GM12878 (cell line): Measurements from ENCODE around the gene GABRR3. TPM values are rescaled to one million over a fixed set of nuclear protein-coding genes. Genes with fewer than 3 reads are reported as not detected.
A peak's percentile ranks its signal among the peaks of the same experiment; 100 is the strongest.

ENCODE experiments used
- ATAC-seq: fragments of 200-7000 bp; cut with Tn5 transposase; 3 replicates; pipeline ENCODE4 v1.9.1; 2020; ENCODE audit warnings: mild to moderate bottlenecking, moderate library complexity
- BruUV-seq: library from RNA; stranded (reverse); fragments of 400-500 nt; replicated peaks from 2 replicates; lab custom pipeline; 2021; lab: Mats Ljungman, UMichigan
- CTCF ChIA-PET: fragments of 300-600 bp; sonication (Branson Sonifier 250); formaldehyde crosslinking; extraction: SDS; loops from one replicate; lab custom pipeline; 2021; ENCODE audit warnings: inconsistent platforms; lab: Yijun Ruan, JAX
- POLR2A ChIA-PET: fragments of 350-600 bp; formaldehyde crosslinking; extraction: SDS; loops from one replicate; lab custom pipeline; 2021; ENCODE audit warnings: inconsistent platforms; lab: Charles Lee
- RAD21 ChIA-PET: fragments of 300-600 bp; sonication (Branson Sonifier 250); formaldehyde crosslinking; loops from one replicate; lab custom pipeline; 2023; ENCODE audit warnings: antibody characterized with exemption; ENCODE audit not compliant: unreplicated experiment; lab: Charles Lee
- SMC1A ChIA-PET: fragments of 300-600 bp; sonication (Branson Sonifier 250); formaldehyde crosslinking; loops from one replicate; lab custom pipeline; 2023; ENCODE audit not compliant: unreplicated experiment, uncharacterized antibody; lab: Charles Lee
- DNase-seq: peaks from one replicate; pipeline ENCODE4 v3.0.0-alpha.2; 2011; ENCODE audit warnings: low read depth, low spot score
- FAIRE-seq: peaks from 3 replicates; lab custom pipeline; 2011; peaks lifted over from hg19 to GRCh38; lab: Jason Lieb, UNC
- H2AFZ ChIP-seq: 2 replicates; pipeline ENCODE4 v1.6.0; 2011; ENCODE audit warnings: low read depth, low read length, control low read depth; ENCODE audit not compliant: control insufficient read depth
- H3K27ac ChIP-seq: 2 replicates; pipeline ENCODE4 v1.5.1; 2011; ENCODE audit warnings: control low read depth; ENCODE audit not compliant: control insufficient read depth, insufficient read depth
- H3K27me3 ChIP-seq, 2 experiments: replicated peaks in 1 of 2; 2 replicates each; pipeline versions ENCODE4 v1.6.0 to v1.6.1; 2011; ENCODE audit warnings: low read length in 1 of 2; ENCODE audit not compliant: control insufficient read depth in 2 of 2, insufficient read depth in 2 of 2
- H3K36me3 ChIP-seq, 2 experiments: 2 replicates each; pipeline ENCODE4 v1.5.1; 2011; ENCODE audit warnings: low read length in 1 of 2; ENCODE audit not compliant: control insufficient read depth in 2 of 2, insufficient read depth in 2 of 2
- H3K4me1 ChIP-seq: 2 replicates; pipeline ENCODE4 v1.6.1; 2011; ENCODE audit warnings: mild to moderate bottlenecking, low read length, moderate library complexity, mixed read lengths; ENCODE audit not compliant: control insufficient read depth, insufficient read depth
- H3K4me2 ChIP-seq: 2 replicates; pipeline ENCODE4 v1.6.0; 2011; ENCODE audit warnings: control low read depth; ENCODE audit not compliant: control insufficient read depth, insufficient read depth
- H3K4me3 ChIP-seq: fragments of 200-600 bp; sonication (generic); 2 replicates; pipeline ENCODE4 v1.5.1; 2016
- H3K79me2 ChIP-seq: 2 replicates; pipeline ENCODE4 v1.6.0; 2011; ENCODE audit warnings: low read length; ENCODE audit not compliant: control insufficient read depth, insufficient read depth
- H3K9ac ChIP-seq: 2 replicates; pipeline ENCODE4 v1.8.0; 2011; ENCODE audit warnings: low read length, control low read depth, mixed read lengths; ENCODE audit not compliant: control insufficient read depth, insufficient read depth
- H3K9me3 ChIP-seq: replicated peaks from 3 replicates; pipeline ENCODE4 v1.5.1; 2011; ENCODE audit warnings: mild to moderate bottlenecking, low read length; ENCODE audit not compliant: control insufficient read depth, insufficient read depth
- H4K20me1 ChIP-seq: 2 replicates; pipeline ENCODE4 v1.6.0; 2011; ENCODE audit not compliant: control insufficient read depth, insufficient read depth
- CBFB ChIP-seq: IDR thresholded peaks from 2 replicates; pipeline ENCODE4 v1.6.1; 2016; ENCODE audit warnings: antibody characterized with exemption, low read depth
- CHD1 ChIP-seq: IDR thresholded peaks from 2 replicates; pipeline ENCODE4 v1.6.1; 2012; ENCODE audit warnings: low read depth, low read length, improper control_type of control experiment
- CREB1 ChIP-seq: IDR thresholded peaks from 2 replicates; pipeline ENCODE4 v1.6.1; 2012; ENCODE audit warnings: low read depth, mild to moderate bottlenecking, inconsistent platforms
- CTCF ChIP-seq, 3 experiments: IDR thresholded peaks in 2 of 3; conservative IDR thresholded peaks in 1 of 3; 2 replicates each; pipeline ENCODE4 v1.5.1; 2011; ENCODE audit warnings: low read depth in 3 of 3, low read length in 3 of 3, mild to moderate bottlenecking in 3 of 3, control low read depth in 2 of 3, moderate library complexity in 2 of 3, inconsistent platforms in 1 of 3, mixed read lengths in 1 of 3; ENCODE audit not compliant: control insufficient read depth in 2 of 3, insufficient read depth in 1 of 3; ENCODE audit errors: extremely low read depth in 1 of 3
- HDGF ChIP-seq: fragments of 450-650 bp; IDR thresholded peaks from 2 replicates; pipeline ENCODE4 v1.6.1; 2016; ENCODE audit warnings: antibody characterized with exemption
- MLLT1 ChIP-seq: fragments of 450-650 bp; IDR thresholded peaks from 2 replicates; pipeline ENCODE4 v1.6.1; 2016; ENCODE audit warnings: mild to moderate bottlenecking
- MTA2 ChIP-seq: fragments of 450-650 bp; IDR thresholded peaks from 2 replicates; pipeline ENCODE4 v1.6.1; 2016; ENCODE audit warnings: low read depth, mild to moderate bottlenecking, moderate library complexity
- NBN ChIP-seq: fragments of 450-650 bp; IDR thresholded peaks from 2 replicates; pipeline ENCODE4 v1.6.1; 2016
- NFIC ChIP-seq: IDR thresholded peaks from 2 replicates; pipeline ENCODE4 v1.6.1; 2012; ENCODE audit warnings: low read depth, mild to moderate bottlenecking, inconsistent platforms, low read length, moderate library complexity
- RB1 ChIP-seq: fragments of 450-650 bp; formaldehyde crosslinking; IDR thresholded peaks from 2 replicates; pipeline ENCODE4 v1.6.1; 2017; ENCODE audit warnings: mild to moderate bottlenecking, borderline replicate concordance
- RBBP5 ChIP-seq: fragments of 200-600 bp; sonication (generic); conservative IDR thresholded peaks from 2 replicates; pipeline ENCODE4 v1.6.1; 2016
- SKIL ChIP-seq: fragments of 450-650 bp; IDR thresholded peaks from 2 replicates; pipeline ENCODE4 v1.6.1; 2017; ENCODE audit warnings: mild to moderate bottlenecking, low read depth, inconsistent platforms; ENCODE audit not compliant: poor library complexity, severe bottlenecking
- SMARCA5 ChIP-seq: fragments of 450-650 bp; IDR thresholded peaks from 2 replicates; pipeline ENCODE4 v1.6.1; 2017; ENCODE audit warnings: mild to moderate bottlenecking
- TBL1XR1 ChIP-seq: IDR thresholded peaks from 2 replicates; pipeline ENCODE4 v1.6.1; 2012; ENCODE audit warnings: low read depth, low read length, improper control_type of control experiment
- TCF7 ChIP-seq: IDR thresholded peaks from 2 replicates; pipeline ENCODE4 v1.6.1; 2014; ENCODE audit warnings: antibody characterized with exemption, borderline replicate concordance
- YY1 ChIP-seq: IDR thresholded peaks from 2 replicates; pipeline ENCODE4 v1.6.1; 2011; ENCODE audit warnings: low read depth, mild to moderate bottlenecking, low read length
- WGBS: methylation state at CpG from one replicate; pipeline ENCODE4 v1.1.6; 2016; ENCODE audit warnings: low lambda C conversion rate; ENCODE audit not compliant: insufficient replicate concordance, insufficient coverage; ENCODE audit errors: missing lambda C conversion rate; 5-methylcytosine and 5-hydroxymethylcytosine counted together
- in situ Hi-C: fragments of 300-500 bp; cut with MboI; formaldehyde crosslinking; loops from 9 replicates; pipeline ENCODE4 v1.14.3; 2018; ENCODE audit warnings: mixed read lengths
- intact Hi-C: fragments of 100-400 bp; cut with micrococcal nuclease; formaldehyde crosslinking; loops from one replicate; pipeline ENCODE4 v1.14.2; 2022; ENCODE audit not compliant: unreplicated experiment
- polyA plus RNA-seq, 11 experiments: library from polyadenylated mRNA; depleted of rRNA in 4 of 11; unstranded in 6 of 11; stranded (reverse) in 5 of 11; fragments of >200 nt; fragmentation: Nextera tagmentation in 4 of 11; fragmentation: Illumina TruSeq in 1 of 11; extraction: Ambion mirVana in 4 of 11; extraction: Trizol in 1 of 11; gene quantifications; 1 replicate in 1 of 11; 2 replicates in 10 of 11; pipeline versions ENCODE4 v1.2.1 to v1.2.3, GENCODE V29; 2011 to 2016; ENCODE audit warnings: inconsistent platforms in 2 of 11, missing spikeins in 2 of 11, low read depth in 1 of 11
- total RNA-seq, 4 experiments: library from RNA; depleted of rRNA in 3 of 4; stranded (reverse); fragments of >200 nt in 3 of 4; fragmentation: Illumina TruSeq in 1 of 4; extraction: Trizol in 1 of 4; gene quantifications; 2 replicates each; pipeline versions ENCODE4 v1.2.1 to v1.2.3, GENCODE V29; 2013 to 2021

Gene GABRR3
- total and polyA plus RNA-seq, 10 of the 15 experiments (the other 5 are each of a cell fraction or from before 2014, with no cell fraction given) = not detected

- FAIRE-seq = peak; percentile 99
- no TSS peak for BruUV-seq
- Histone ChIP-seq H3K9ac (no peak overlapping the region; the same call in 1 of the 2 replicates), H2AFZ (peak overlapping the region; percentile 99), H4K20me1 (no peaks in the 10 kb centered on the region), H3K9me3 (no peaks in the 10 kb centered on the region; the same call in 2 of the 3 replicates), H3K27me3 (no peaks in the 10 kb centered on the region; a peak in 1 of 4 replicates), H3K79me2 (no peaks in the 10 kb centered on the region), H3K27ac (no peak overlapping the region), H3K4me2 (peak overlapping the region; percentile 93), H3K4me1 (no peaks in the 10 kb centered on the region), H3K36me3 (no peaks in the 10 kb centered on the region), H3K4me3 (peak overlapping the region; percentile 66; the same call in 1 of the 2 replicates)
- 13% methylated on average over 13 of the region's 13 CpGs for WGBS
- DNase-seq = peak; percentile 79
- ATAC-seq = peak; percentile 97
- ChIA-PET RAD21 (interaction anchor here (0.6 to 5.0 kb wide), 9 partner anchors 146 to 722 kb away, joined by 3 to 24 read pairs (median 4); no protein-coding TSS in a partner anchor), SMC1A (interaction anchor here (0.6 to 4.5 kb wide), 26 partner anchors 9 to 771 kb away, joined by 3 to 41 read pairs (median 4); partner anchors contain the start of gene CPOX), CTCF (interaction anchor here (0.6 to 6.4 kb wide), 42 partner anchors 9 to 777 kb away, joined by 3 to 112 read pairs (median 5); partner anchors contain the start of gene CLDND1), POLR2A (no interaction called here)
- in situ Hi-C loops = loop anchor here (5.0 to 10.0 kb wide), 4 partner anchors 288 to 773 kb away; partner anchors contain the start of gene CPOX
- intact Hi-C loops = loop anchor here (1.0 to 5.0 kb wide), 6 partner anchors 146 to 773 kb away; partner anchors contain the start of gene CPOX
- peak; percentile 29; the same call in 1 of the 2 replicates for TF ChIP-seq NFIC
- 0 out of 2 replicates have a peak, but pooled peaks have one; percentile 37 for TF ChIP-seq RB1
- TF ChIP-seq MLLT1 = 0 out of 2 replicates have a peak, but pooled peaks have one; percentile 36
- TF ChIP-seq SMARCA5 = peak; percentile 61; the same call in 1 of the 2 replicates
- TF ChIP-seq TCF7 = peak; percentile 41; the same call in 1 of the 2 replicates
- peak; percentile 61 for TF ChIP-seq SKIL
- TF ChIP-seq NBN = peak; percentile 82; the same call in 1 of the 2 replicates
- no peak for TF ChIP-seq RBBP5
- TF ChIP-seq YY1 = peak; percentile 45; the same call in 1 of the 2 replicates
- TF ChIP-seq CHD1 = no peak
- peak; percentile 61 to 95 (median 67) for TF ChIP-seq CTCF (IDR thresholded peaks at IDR 0.05 in 2 of 3, conservative IDR thresholded peaks at IDR 0.05 in 1 of 3; ENCODE audit: control insufficient read depth in 2 of 3, extremely low read depth in 1 of 3, insufficient read depth in 1 of 3, low read depth in 3 of 3, low read length in 3 of 3)
- TF ChIP-seq CREB1 = peak; percentile 94
- TF ChIP-seq HDGF = 0 out of 2 replicates have a peak, but pooled peaks have one; percentile 27
- TF ChIP-seq MTA2 = no peak
- TF ChIP-seq TBL1XR1 = no peak
- TF ChIP-seq CBFB = no peak
Measured at GRCh38 chr3:98039322-98040024, 4.4 kb upstream of the GABRR3 start.
